ENCODE measurements around the gene RETN. TPM values are rescaled to one million over a fixed set of nuclear protein-coding genes. Genes with fewer than 3 reads are reported as not detected.
A peak's percentile ranks its signal among the peaks of the same experiment; 100 is the strongest.

The RETN gene
- total RNA-seq, 6 experiments from 2014 or later, result 0.63 to 2.4 TPM; not detected in 4

- WGBS (ENCODE audit: insufficient coverage, low coverage, low lambda C conversion rate, missing lambda C conversion rate), result 74% methylated on average over 10 of the region's 14 CpGs
- DNase-seq (no peak), ATAC-seq (no peak)
- no peaks in the 10 kb centered on the region for H3K4me1 ChIP-seq
- no peak overlapping the region for H3K27ac ChIP-seq
- intact Hi-C loops (cut with DNase I), result no loop called here
- no peaks in the 10 kb centered on the region for H3K27me3 ChIP-seq
- no peaks in the 10 kb centered on the region for H3K9me3 ChIP-seq
- no peak for TF ChIP-seq POLR2A (IDR thresholded peaks at IDR 0.05)
- no peak for TF ChIP-seq CTCF (IDR thresholded peaks at IDR 0.05)
- no peak overlapping the region for H3K4me3 ChIP-seq
- no peaks in the 10 kb centered on the region for H3K36me3 ChIP-seq
Observed at GRCh38 chr19:7662657-7663056, 6.2 kb upstream of the RETN start.

- Histone ChIP-seq H3K27me3 (no peaks in the 10 kb centered on the region), H3K27ac (no peak overlapping the region), H3K4me1 (no peaks in the 10 kb centered on the region), H3K36me3 (no peaks in the 10 kb centered on the region), H3K4me3 (no peak overlapping the region), H3K9me3 (no peaks in the 10 kb centered on the region)
- no peak for ATAC-seq
- 79% methylated on average over 7 of the region's 7 CpGs for WGBS (ENCODE audit: insufficient coverage, low coverage, low lambda C conversion rate, missing lambda C conversion rate)
- no peak for TF ChIP-seq POLR2A (IDR thresholded peaks at IDR 0.05)
- intact Hi-C loops (cut with DNase I), result no loop called here
- DNase-seq, result no peak
Observed at GRCh38 chr19:7663706-7664105, 5.1 kb upstream of the RETN start.

- H3K36me3 ChIP-seq, result no peaks in the 10 kb centered on the region
- no peak overlapping the region for H3K27ac ChIP-seq
- intact Hi-C loops (cut with DNase I), result no loop called here
- no peaks in the 10 kb centered on the region for H3K4me1 ChIP-seq
- ATAC-seq, result no peak
- no peak overlapping the region for H3K4me3 ChIP-seq
- no peaks in the 10 kb centered on the region for H3K27me3 ChIP-seq
- DNase-seq, result no peak
- 55% methylated on average over 4 of the region's 4 CpGs for WGBS (ENCODE audit: insufficient coverage, low coverage, low lambda C conversion rate, missing lambda C conversion rate)
- H3K9me3 ChIP-seq, result no peaks in the 10 kb centered on the region
- TF ChIP-seq POLR2A (IDR thresholded peaks at IDR 0.05) (no peak), CTCF (IDR thresholded peaks at IDR 0.05) (no peak)
Observed at GRCh38 chr19:7665076-7665475, 3.8 kb upstream of the RETN start.

- no peaks in the 10 kb centered on the region for H3K27me3 ChIP-seq
- intact Hi-C loops (cut with DNase I), result no loop called here
- no peaks in the 10 kb centered on the region for H3K9me3 ChIP-seq
- no peak for ATAC-seq
- DNase-seq, result no peak
- H3K36me3 ChIP-seq, result no peaks in the 10 kb centered on the region
- H3K27ac ChIP-seq, result no peak overlapping the region
- WGBS (ENCODE audit: insufficient coverage, low coverage, low lambda C conversion rate, missing lambda C conversion rate), result 100% methylated on average over 1 of the region's 9 CpGs
- no peak for TF ChIP-seq CTCF (IDR thresholded peaks at IDR 0.05)
- TF ChIP-seq POLR2A (IDR thresholded peaks at IDR 0.05), result no peak
- H3K4me1 ChIP-seq, result no peaks in the 10 kb centered on the region
- H3K4me3 ChIP-seq, result no peak overlapping the region
Observed at GRCh38 chr19:7669641-7670040, 792 bp downstream of the RETN start.

- WGBS (ENCODE audit: insufficient coverage, low coverage, low lambda C conversion rate, missing lambda C conversion rate), result 3% methylated on average over 13 of the region's 43 CpGs
- no peaks in the 10 kb centered on the region for H3K9me3 ChIP-seq
- no peak overlapping the region for H3K27ac ChIP-seq
- H3K27me3 ChIP-seq, result no peaks in the 10 kb centered on the region
- intact Hi-C loops (cut with DNase I), result no loop called here
- H3K4me1 ChIP-seq, result no peaks in the 10 kb centered on the region
- DNase-seq (no peak), ATAC-seq (peak in 1 of 4 donors; percentile 19)
- H3K4me3 ChIP-seq, result no peak overlapping the region
- H3K36me3 ChIP-seq, result no peaks in the 10 kb centered on the region
- TF ChIP-seq POLR2A (IDR thresholded peaks at IDR 0.05) (no peak), CTCF (IDR thresholded peaks at IDR 0.05) (no peak)
Observed at GRCh38 chr19:7670150-7670783, 1.4 kb downstream of the RETN start.
